ENCODE measurements around the gene KCNK10.

DNA sequence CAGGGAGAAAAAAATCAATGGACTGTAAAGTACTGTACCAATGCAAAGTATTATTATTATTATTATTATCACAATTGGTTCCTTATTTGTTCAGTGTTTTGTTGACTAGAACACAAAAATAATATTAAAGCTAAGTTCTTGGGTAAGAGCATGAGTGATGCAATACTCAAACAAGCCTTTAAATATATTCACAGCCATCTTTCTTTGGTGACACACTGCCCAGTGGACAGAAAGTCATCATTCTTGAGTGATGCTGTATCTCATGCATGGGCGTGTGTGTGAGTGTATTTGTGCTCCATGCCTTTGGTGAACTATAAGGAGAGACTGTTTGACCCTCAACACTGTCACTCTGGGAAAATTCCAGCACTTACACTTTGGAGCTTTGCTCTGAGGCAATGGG lies 93.6 kb downstream of the KCNK10 start:
- TF ChIP-seq SUZ12 (IDR thresholded peaks at IDR 0.05; ENCODE audit: extremely low read depth, insufficient read depth, insufficient read length) (no peak), YY1 (IDR thresholded peaks at IDR 0.05; ENCODE audit: insufficient read depth, insufficient read length) (no peak), ZNF274 (IDR thresholded peaks at IDR 0.05; ENCODE audit: low read depth, low read length) (no peak)
